ENCODE data around the gene NOL3.

GRCh38 chr16:67163164-67163998 is 7.0 kb upstream of the NOL3 start:
- TF ChIP-seq SMC3 (IDR thresholded peaks at IDR 0.05; ENCODE audit: low read depth, low read length), result no peak
- TF ChIP-seq PBX3 (IDR thresholded peaks at IDR 0.05), result no peak
- TF ChIP-seq GABPA (IDR thresholded peaks at IDR 0.05; ENCODE audit: low read depth), result no peak
- no peak for TF ChIP-seq SIN3A (IDR thresholded peaks at IDR 0.05; ENCODE audit: borderline replicate concordance, low read depth, low read length)
- no peak for TF ChIP-seq RAD21 (IDR thresholded peaks at IDR 0.05; ENCODE audit: low read length)
- TF ChIP-seq, protein P1, sequence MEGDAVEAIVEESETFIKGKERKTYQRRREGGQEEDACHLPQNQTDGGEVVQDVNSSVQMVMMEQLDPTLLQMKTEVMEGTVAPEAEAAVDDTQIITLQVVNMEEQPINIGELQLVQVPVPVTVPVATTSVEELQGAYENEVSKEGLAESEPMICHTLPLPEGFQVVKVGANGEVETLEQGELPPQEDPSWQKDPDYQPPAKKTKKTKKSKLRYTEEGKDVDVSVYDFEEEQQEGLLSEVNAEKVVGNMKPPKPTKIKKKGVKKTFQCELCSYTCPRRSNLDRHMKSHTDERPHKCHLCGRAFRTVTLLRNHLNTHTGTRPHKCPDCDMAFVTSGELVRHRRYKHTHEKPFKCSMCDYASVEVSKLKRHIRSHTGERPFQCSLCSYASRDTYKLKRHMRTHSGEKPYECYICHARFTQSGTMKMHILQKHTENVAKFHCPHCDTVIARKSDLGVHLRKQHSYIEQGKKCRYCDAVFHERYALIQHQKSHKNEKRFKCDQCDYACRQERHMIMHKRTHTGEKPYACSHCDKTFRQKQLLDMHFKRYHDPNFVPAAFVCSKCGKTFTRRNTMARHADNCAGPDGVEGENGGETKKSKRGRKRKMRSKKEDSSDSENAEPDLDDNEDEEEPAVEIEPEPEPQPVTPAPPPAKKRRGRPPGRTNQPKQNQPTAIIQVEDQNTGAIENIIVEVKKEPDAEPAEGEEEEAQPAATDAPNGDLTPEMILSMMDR (IDR thresholded peaks at IDR 0.05), result no peak
- no peak for TF ChIP-seq ZBTB33 (IDR thresholded peaks at IDR 0.05; ENCODE audit: borderline replicate concordance, low read depth)
- no peak for TF ChIP-seq USF2 (IDR thresholded peaks at IDR 0.05; ENCODE audit: borderline replicate concordance, low read depth, low read length)
- TF ChIP-seq, protein P2, sequence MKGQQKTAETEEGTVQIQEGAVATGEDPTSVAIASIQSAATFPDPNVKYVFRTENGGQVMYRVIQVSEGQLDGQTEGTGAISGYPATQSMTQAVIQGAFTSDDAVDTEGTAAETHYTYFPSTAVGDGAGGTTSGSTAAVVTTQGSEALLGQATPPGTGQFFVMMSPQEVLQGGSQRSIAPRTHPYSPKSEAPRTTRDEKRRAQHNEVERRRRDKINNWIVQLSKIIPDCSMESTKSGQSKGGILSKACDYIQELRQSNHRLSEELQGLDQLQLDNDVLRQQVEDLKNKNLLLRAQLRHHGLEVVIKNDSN (IDR thresholded peaks at IDR 0.05; ENCODE audit: borderline replicate concordance, low read depth), result no peak
- no peak for TF ChIP-seq FOXM1 (IDR thresholded peaks at IDR 0.05; ENCODE audit: low read depth)
- no peak for TF ChIP-seq YY1 (IDR thresholded peaks at IDR 0.05; ENCODE audit: low read depth)
- TF ChIP-seq JUND (IDR thresholded peaks at IDR 0.05), result no peak
- no peak for TF ChIP-seq GATA2 (CRISPR knock-in tag; IDR thresholded peaks at IDR 0.05)
- TF ChIP-seq FOXJ3 (CRISPR knock-in tag; IDR thresholded peaks at IDR 0.05), result no peak
